Epithelial cell of umbilical artery (primary cell): ENCODE data around the gene STK11. TPM values are rescaled to one million over a fixed set of nuclear protein-coding genes. Genes with fewer than 3 reads are reported as not detected.

Experiments
- total RNA-seq: library from RNA; depleted of rRNA; stranded (reverse); fragments of >200 nt; gene quantifications from 2 replicates; pipeline ENCODE4 v1.2.3, GENCODE V29; 2014

STK11 gene, protein sequence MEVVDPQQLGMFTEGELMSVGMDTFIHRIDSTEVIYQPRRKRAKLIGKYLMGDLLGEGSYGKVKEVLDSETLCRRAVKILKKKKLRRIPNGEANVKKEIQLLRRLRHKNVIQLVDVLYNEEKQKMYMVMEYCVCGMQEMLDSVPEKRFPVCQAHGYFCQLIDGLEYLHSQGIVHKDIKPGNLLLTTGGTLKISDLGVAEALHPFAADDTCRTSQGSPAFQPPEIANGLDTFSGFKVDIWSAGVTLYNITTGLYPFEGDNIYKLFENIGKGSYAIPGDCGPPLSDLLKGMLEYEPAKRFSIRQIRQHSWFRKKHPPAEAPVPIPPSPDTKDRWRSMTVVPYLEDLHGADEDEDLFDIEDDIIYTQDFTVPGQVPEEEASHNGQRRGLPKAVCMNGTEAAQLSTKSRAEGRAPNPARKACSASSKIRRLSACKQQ
- total RNA-seq, result 89.0 and 103 TPM in 2 replicates

DNA sequence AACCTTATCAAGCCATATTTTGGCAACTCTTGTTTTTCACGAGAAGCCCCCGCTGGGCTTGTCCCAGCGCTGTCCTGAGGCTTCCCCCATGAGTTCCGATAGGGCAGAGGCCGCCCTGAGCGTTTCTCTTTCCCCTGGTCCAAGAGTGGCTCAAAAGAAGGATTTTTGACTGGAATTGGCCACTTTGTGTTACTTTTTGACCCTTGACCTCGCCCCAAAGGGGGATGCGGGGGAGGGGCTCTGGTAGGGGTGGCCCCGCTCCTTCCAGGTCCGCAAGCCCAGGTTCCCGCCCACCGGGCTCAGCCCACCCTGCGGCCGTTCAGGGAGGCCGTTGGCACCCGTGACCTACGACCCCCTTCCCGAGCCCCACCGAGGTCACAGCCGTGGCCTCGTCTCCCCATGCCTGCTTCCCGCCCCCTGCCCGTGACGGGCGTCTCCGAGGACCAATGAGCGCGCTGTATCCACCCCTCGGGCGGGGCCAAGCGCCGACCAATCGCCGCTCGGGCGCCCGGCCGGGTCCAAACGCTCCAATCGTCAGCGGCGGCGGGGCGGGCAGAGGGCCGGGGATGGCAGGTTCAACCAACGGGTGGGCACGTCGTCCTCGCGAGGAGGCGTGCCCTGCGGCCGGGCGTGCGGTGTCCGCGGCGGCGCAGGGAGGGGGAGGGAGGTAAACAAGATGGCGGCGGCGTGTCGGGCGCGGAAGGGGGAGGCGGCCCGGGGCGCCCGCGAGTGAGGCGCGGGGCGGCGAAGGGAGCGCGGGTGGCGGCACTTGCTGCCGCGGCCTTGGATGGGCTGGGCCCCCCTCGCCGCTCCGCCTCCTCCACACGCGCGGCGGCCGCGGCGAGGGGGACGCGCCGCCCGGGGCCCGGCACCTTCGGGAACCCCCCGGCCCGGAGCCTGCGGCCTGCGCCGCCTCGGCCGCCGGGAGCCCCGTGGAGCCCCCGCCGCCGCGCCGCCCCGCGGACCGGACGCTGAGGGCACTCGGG, at the start of gene STK11:
Gene STK11 (plus strand): TSS at position 665 of the 986 bp plus-strand sequence. CDS start 1,136 bp downstream, outside the sequence.

GRCh38 chr19:1173845-1174809, 31.5 kb upstream of the STK11 start, which contains the start of gene SBNO2:
Gene SBNO2, minus strand, starts transcription at chr19:1174268. Its CDS starts 19,992 bp downstream, at chr19:1154276.

GRCh38 chr19:1237754-1238368, 32.3 kb downstream of the STK11 start, which contains the start of gene CBARP:
Gene CBARP, minus strand, starts transcription at chr19:1238005. Its CDS starts 1,905 bp downstream, at chr19:1236100.

GRCh38 chr19:1241417-1242095, 36.0 kb downstream of the STK11 start, which contains the start of gene ATP5F1D:
Gene ATP5F1D, plus strand, starts transcription at chr19:1241751. Its CDS starts 100 bp downstream, at chr19:1241851.

DNA sequence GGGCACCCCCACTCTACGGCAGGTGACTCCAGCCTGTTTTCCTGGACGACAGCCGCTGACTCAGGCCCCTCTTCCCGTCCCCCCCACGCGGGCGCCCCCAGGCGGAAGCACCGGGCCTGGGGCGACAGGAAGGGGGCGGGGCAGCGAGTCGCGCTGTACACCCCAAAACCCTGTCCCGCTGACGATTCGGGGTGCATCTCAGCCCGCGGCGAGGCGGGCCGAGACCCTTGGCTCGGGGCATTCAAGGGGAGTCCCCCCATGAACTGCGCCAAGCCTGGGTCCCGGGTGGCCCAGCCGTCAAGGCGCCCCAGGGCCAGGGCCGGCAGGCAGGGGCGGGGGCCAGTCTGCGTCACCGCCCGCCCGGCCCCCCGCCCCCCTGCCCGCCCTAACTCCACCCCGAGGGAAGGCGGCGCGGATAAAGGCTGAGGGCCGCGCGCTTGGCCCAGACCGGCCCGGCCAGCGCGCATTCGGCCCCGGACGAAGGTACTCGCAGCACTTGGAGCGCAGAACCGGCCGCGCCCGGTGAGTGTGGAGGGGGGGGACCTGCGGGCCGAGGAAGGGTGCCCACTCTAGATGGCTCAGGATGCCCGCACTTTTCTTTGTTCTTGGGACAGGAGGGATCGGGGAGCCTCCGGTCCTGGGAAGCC, 42.7 kb downstream of the STK11 start, which contains the start of gene MIDN:
Gene MIDN (plus strand): TSS at position 445 of the 647 bp plus-strand sequence. CDS start 1,714 bp downstream, outside the sequence.

DNA sequence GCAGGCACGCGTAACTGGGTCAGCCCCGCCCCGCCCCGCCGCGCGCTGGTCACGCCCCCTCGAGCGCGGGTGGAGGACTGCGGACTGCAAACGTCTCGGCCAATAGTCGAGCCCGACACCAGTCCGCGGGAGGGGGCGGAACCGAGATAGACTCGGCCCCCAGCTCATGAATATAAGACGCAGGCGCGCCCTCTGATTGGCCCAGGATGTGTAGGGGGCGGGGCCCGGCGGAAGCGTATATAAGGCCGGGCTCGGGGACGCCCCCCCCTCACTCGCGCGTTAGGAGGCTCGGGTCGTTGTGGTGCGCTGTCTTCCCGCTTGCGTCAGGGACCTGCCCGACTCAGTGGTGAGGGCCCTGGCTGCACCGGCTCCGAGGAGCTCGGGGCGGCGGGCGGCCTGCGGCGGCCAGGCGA, 63.5 kb downstream of the STK11 start, which contains the start of gene CIRBP:
Gene CIRBP (plus strand): TSS at position 268 of the 413 bp plus-strand sequence. CDS start 1,602 bp downstream, outside the sequence.

GRCh38 chr19:1275260-1275975, 69.8 kb downstream of the STK11 start, which contains the start of gene FAM174C:
Gene FAM174C, plus strand, starts transcription at chr19:1275530. Its CDS starts 20 bp downstream, at chr19:1275550.

Other genes with a start within 250 kb of the STK11 start
- 83.3 and 118 TPM in 2 replicates for gene WDR18, start 221.4 kb upstream of the STK11 start, total RNA-seq
- gene GRIN3B, start 205.4 kb upstream of the STK11 start, total RNA-seq, result 0.65 TPM in 1 of 2 replicates, not detected in the other
- gene TMEM259, start 184.7 kb upstream of the STK11 start, total RNA-seq, result 52.3 and 57.5 TPM in 2 replicates
- not detected in 2 replicates for gene RNU6-2, start 184.3 kb upstream of the STK11 start, total RNA-seq
- 120 and 173 TPM in 2 replicates for gene CNN2, start 179.2 kb upstream of the STK11 start, total RNA-seq
- 4.5 and 5.2 TPM in 2 replicates for gene ABCA7, start 165.7 kb upstream of the STK11 start, total RNA-seq
- 10.1 and 10.5 TPM in 2 replicates for gene ARHGAP45, start 138.6 kb upstream of the STK11 start, total RNA-seq
- 88.0 and 145 TPM in 2 replicates for gene POLR2E, start 110.4 kb upstream of the STK11 start, total RNA-seq
- 323 and 461 TPM in 2 replicates for gene GPX4, start 101.8 kb upstream of the STK11 start, total RNA-seq
- gene SBNO2, start 31.5 kb upstream of the STK11 start, total RNA-seq, result 28.3 and 31.0 TPM in 2 replicates
- gene CBARP, start 32.2 kb downstream of the STK11 start, total RNA-seq, result 1.6 and 2.6 TPM in 2 replicates
- gene ATP5F1D, start 36.0 kb downstream of the STK11 start, total RNA-seq, result 18.1 and 28.9 TPM in 2 replicates
- gene MIDN, start 42.8 kb downstream of the STK11 start, total RNA-seq, result 16.6 and 39.8 TPM in 2 replicates
- 147 and 208 TPM in 2 replicates for gene CIRBP, start 63.6 kb downstream of the STK11 start, total RNA-seq
- gene FAM174C, start 69.8 kb downstream of the STK11 start, total RNA-seq, result 15.2 and 22.7 TPM in 2 replicates
- 0.97 TPM in 1 of 2 replicates, not detected in the other for gene EFNA2, start 80.1 kb downstream of the STK11 start, total RNA-seq
- gene NDUFS7, start 178.1 kb downstream of the STK11 start, total RNA-seq, result 97.7 and 105 TPM in 2 replicates
- 18.1 and 18.5 TPM in 2 replicates for gene GAMT, start 195.8 kb downstream of the STK11 start, total RNA-seq
- gene DAZAP1, start 201.8 kb downstream of the STK11 start, total RNA-seq, result 69.9 and 76.7 TPM in 2 replicates
- 541 and 821 TPM in 2 replicates for gene RPS15, start 232.6 kb downstream of the STK11 start, total RNA-seq
- under 0.01 TPM in 2 replicates for gene APC2, start 244.3 kb downstream of the STK11 start, total RNA-seq